NCI-H1105 (cell line): ENCODE data around the gene TXNL1.
A peak's percentile ranks its signal among the peaks of the same experiment; 100 is the strongest.
"Not testable (repeated sequence)": the region's sequence is repeated elsewhere in the genome, so short reads cannot be mapped to it uniquely, and the experiment has no call there.

ENCODE experiments used
- DNase-seq: peaks from one replicate; lab custom pipeline; 2025; lab: John Stamatoyannopoulos, UW

Gene TXNL1

GRCh38 chr18:56645415-56646016 is 7.1 kb upstream of the TXNL1 start:
- DNase-seq, result no peak

GRCh38 chr18:56643381-56643780 is 5.0 kb upstream of the TXNL1 start:
- no peak for DNase-seq

GRCh38 chr18:56641714-56642337 is 3.4 kb upstream of the TXNL1 start:
- DNase-seq, result no peak

GRCh38 chr18:56639571-56639970 is 1.2 kb upstream of the TXNL1 start:
- no peak for DNase-seq

GRCh38 chr18:56639104-56639381 is 651 bp upstream of the TXNL1 start:
- DNase-seq, result no peak

GRCh38 chr18:56637711-56638231 is 621 bp downstream of the TXNL1 start:
- no peak for DNase-seq

- no peak for DNase-seq
These were observed 1.2 kb downstream of the TXNL1 start for GRCh38 chr18:56637176-56637575.

- no peak for DNase-seq
These were observed 3.4 kb downstream of the TXNL1 start for GRCh38 chr18:56635007-56635406.

GRCh38 chr18:56632070-56633022 is 6.0 kb downstream of the TXNL1 start:
- DNase-seq, result no peak

GRCh38 chr18:56627991-56628390 is 10.4 kb downstream of the TXNL1 start:
- DNase-seq, result no peak

GRCh38 chr18:56615738-56616520 is 22.5 kb downstream of the TXNL1 start:
- no peak for DNase-seq

GRCh38 chr18:56606618-56607017 is 31.8 kb downstream of the TXNL1 start:
- DNase-seq, result no peak

GRCh38 chr18:56598422-56598821 is 40.0 kb downstream of the TXNL1 start:
- DNase-seq, result no peak

GRCh38 chr18:56593906-56594305 is 44.5 kb downstream of the TXNL1 start:
- DNase-seq, result no peak

- no peak for DNase-seq
These were observed 58.4 kb downstream of the TXNL1 start for GRCh38 chr18:56580026-56580425.

GRCh38 chr18:56579451-56579850 is 58.9 kb downstream of the TXNL1 start:
- DNase-seq, result no peak

- no peak for DNase-seq
These were observed 61.4 kb downstream of the TXNL1 start for GRCh38 chr18:56576826-56577573.

GRCh38 chr18:56575819-56576663 is 62.4 kb downstream of the TXNL1 start:
- DNase-seq, result peak; percentile 44

GRCh38 chr18:56574861-56575260 is 63.5 kb downstream of the TXNL1 start:
- no peak for DNase-seq

- not testable (repeated sequence) for DNase-seq
These were observed 66.1 kb downstream of the TXNL1 start for GRCh38 chr18:56572267-56572666.
